Upper lobe of right lung (tissue), 1 donor: ENCODE measurements around the gene PDZD8. TPM values are rescaled to one million over a fixed set of nuclear protein-coding genes. Genes with fewer than 3 reads are reported as not detected.

Experiments used
- ATAC-seq: fragments of 200-7000 bp; cut with Tn5 transposase; one replicate; pipeline ENCODE4 v1.9.1; 2020; ENCODE audit warnings: mild to moderate bottlenecking, moderate library complexity
- DNase-seq: peaks from one replicate; pipeline ENCODE4 v3.0.0-alpha.2; 2020
- H3K27ac ChIP-seq: fragments of 200-600 bp; one replicate; pipeline ENCODE4 v1.8.0; 2022
- H3K27me3 ChIP-seq: fragments of 200-600 bp; one replicate; pipeline ENCODE4 v1.8.0; 2022; ENCODE audit warnings: mild to moderate bottlenecking
- H3K36me3 ChIP-seq: fragments of 200-600 bp; one replicate; pipeline ENCODE4 v1.8.0; 2022
- H3K4me1 ChIP-seq: fragments of 200-600 bp; one replicate; pipeline ENCODE4 v1.8.0; 2022
- H3K4me3 ChIP-seq: fragments of 200-600 bp; one replicate; pipeline ENCODE4 v1.8.0; 2022; ENCODE audit warnings: mild to moderate bottlenecking
- H3K9me3 ChIP-seq: fragments of 200-600 bp; one replicate; pipeline ENCODE4 v1.8.0; 2022
- CTCF ChIP-seq: fragments of 200-600 bp; IDR thresholded peaks from one replicate; pipeline ENCODE4 v1.8.0; 2022; ENCODE audit warnings: antibody characterized with exemption
- intact Hi-C: fragments of 100-400 bp; cut with DNase I; formaldehyde crosslinking; loops from one replicate; pipeline ENCODE4 v1.11.0; 2022
- total RNA-seq: library from RNA; stranded (reverse); fragmentation: NEBNext Ultra II Directional; extraction: Animal tissue kit (Norgen Biotek cat#: 25700); gene quantifications from one replicate; pipeline ENCODE4 v1.2.1, GENCODE V29; 2021
- donor health status: DM: no; HTN: yes; CAD: no; lungs with severe emphysema.

Gene PDZD8
- total RNA-seq, 1 donor from 2014 or later = 38.7 TPM

GRCh38 chr10:117386805-117387204, 11.6 kb upstream of the PDZD8 start:
- H3K4me3 ChIP-seq = no peak overlapping the region
- ATAC-seq (no peak), DNase-seq (no peak)
- no peaks in the 10 kb centered on the region for H3K36me3 ChIP-seq
- TF ChIP-seq CTCF = no peak
- H3K9me3 ChIP-seq = no peaks in the 10 kb centered on the region
- H3K27me3 ChIP-seq = no peaks in the 10 kb centered on the region
- intact Hi-C loops = no loop called here
- H3K4me1 ChIP-seq = no peaks in the 10 kb centered on the region
- no peak overlapping the region for H3K27ac ChIP-seq

- H3K4me3 ChIP-seq = no peak overlapping the region
- no peaks in the 10 kb centered on the region for H3K27me3 ChIP-seq
- intact Hi-C loops = no loop called here
- H3K4me1 ChIP-seq = no peaks in the 10 kb centered on the region
- H3K36me3 ChIP-seq = no peaks in the 10 kb centered on the region
- H3K9me3 ChIP-seq = no peaks in the 10 kb centered on the region
- DNase-seq = no peak
- H3K27ac ChIP-seq = no peak overlapping the region
- peak; percentile 53 for ATAC-seq
- TF ChIP-seq CTCF = no peak
Measured at GRCh38 chr10:117382861-117383260, 7.6 kb upstream of the PDZD8 start.

DNA sequence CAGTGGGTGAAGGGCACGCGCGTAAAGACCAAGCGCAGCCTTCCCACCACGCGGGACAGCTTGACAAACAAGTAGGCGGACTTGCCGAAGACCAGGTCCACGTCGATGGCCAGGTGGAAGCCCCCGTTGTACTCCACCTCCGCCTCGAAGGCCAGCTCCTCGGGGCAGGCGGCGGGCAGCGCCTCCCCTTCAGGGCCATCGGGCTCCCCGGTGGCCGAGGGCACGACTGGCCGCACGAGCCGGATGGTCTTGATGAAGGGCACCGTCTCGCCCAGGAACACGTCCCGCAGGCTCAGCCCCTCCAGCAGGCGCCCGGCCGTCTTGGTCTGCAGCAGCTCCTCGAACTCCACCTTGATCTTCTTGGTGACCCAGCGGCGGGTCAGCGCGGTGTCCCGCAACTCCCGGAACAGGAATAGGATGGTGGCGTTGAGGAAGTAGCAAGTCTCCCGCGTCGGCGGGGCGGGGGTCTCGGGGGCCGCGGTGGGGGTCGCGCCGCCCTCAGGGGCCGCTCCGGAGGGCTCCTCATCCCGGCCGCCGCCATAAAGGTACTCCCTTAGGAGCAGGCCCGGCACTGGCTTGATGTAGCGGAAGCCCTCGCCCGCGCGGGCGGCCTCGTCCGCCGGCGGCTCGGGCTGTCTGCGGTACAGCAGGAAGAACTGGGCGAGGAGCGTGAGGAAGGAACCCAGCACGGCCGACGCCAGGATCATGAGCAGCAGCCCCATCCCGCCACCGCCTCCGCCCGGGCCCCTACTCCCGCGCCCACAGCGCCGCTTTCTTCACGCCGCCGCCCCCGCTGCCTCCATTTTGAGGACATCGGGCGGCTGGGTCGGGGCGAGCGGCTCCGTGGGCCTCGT, 507 bp downstream of the PDZD8 start:
- Histone ChIP-seq H3K4me3 (peak overlapping the region; percentile 70), H3K27me3 (no peaks in the 10 kb centered on the region), H3K27ac (peak overlapping the region; percentile 87), H3K9me3 (no peaks in the 10 kb centered on the region), H3K36me3 (peaks cover 4% of the 10 kb centered on the region), H3K4me1 (peaks cover 28% of the 10 kb centered on the region)
- TF ChIP-seq CTCF = no peak
- intact Hi-C loops = no loop called here
- DNase-seq = peak; percentile 77
- ATAC-seq = peak; percentile 57

DNA sequence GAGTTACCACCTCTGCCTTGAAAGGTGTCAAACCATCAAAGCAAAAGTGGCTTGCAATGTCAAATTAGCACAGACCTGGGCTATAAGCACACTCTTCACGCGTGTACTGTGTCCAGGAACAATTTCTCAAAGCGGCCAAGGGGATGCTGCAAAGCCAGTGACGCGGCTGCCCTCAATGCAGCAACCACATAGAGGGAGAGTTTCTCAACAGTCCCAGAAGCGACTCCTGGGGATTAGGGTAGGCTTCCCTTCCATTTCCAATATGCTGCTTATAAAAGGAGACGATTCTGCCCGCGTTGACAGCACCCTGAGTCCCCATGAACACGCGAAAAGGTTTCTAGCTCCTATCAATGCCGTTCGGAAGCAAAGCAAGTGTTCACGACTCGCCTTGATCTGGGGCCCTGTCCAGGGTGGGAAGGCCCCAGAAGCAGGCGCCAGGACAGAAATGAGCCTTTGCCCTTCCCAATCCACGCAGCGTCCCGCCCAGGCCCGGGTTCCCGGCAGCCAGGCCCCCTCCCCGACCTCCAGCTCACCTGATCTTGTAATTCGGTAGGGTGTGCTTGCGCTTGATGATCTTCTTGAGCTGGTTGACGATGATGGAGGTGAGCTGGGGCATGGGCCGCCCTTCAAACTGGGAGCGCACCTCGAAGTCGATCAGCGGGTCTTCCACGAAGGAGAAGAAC, 1.3 kb downstream of the PDZD8 start:
- peak; percentile 79 for DNase-seq
- TF ChIP-seq CTCF = no peak
- intact Hi-C loops = no loop called here
- Histone ChIP-seq H3K36me3 (peaks cover 4% of the 10 kb centered on the region), H3K27me3 (no peaks in the 10 kb centered on the region), H3K4me3 (peak overlapping the region; percentile 70), H3K9me3 (no peaks in the 10 kb centered on the region), H3K27ac (peak overlapping the region; percentile 87), H3K4me1 (peaks cover 28% of the 10 kb centered on the region)
- peak; percentile 51 for ATAC-seq

DNA sequence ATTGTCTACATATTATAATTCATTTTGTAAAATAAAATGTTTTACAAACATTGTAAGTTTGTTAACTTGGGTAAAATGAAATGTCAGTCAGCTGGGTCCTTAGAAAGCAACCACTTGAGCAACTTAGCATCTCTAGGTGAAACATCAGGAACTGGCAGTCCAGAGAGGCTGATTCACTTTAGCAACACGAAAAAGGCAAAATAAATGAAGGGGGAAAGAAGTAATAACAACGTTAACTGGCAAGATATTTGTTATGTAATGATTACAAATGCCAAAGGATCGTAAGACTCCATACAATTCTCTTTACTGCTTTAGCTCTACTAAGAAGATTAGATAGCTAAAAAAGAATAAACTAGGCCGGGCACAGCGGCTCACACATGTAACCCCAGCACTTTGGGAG, 5.0 kb downstream of the PDZD8 start:
- no peak for ATAC-seq
- Histone ChIP-seq H3K27me3 (no peaks in the 10 kb centered on the region), H3K27ac (no peak overlapping the region), H3K36me3 (peaks cover 4% of the 10 kb centered on the region), H3K4me3 (no peak overlapping the region), H3K9me3 (no peaks in the 10 kb centered on the region), H3K4me1 (peaks cover 36% of the 10 kb centered on the region)
- DNase-seq = no peak
- TF ChIP-seq CTCF = no peak
- intact Hi-C loops = no loop called here
